K562 (cell line): Measurements from ENCODE around the gene TRIM27. TPM values are rescaled to one million over a fixed set of nuclear protein-coding genes. Genes with fewer than 3 reads are reported as not detected.

Source experiments
- ASH1L ChIP-seq: fragments of 450-650 bp; IDR thresholded peaks from 2 replicates; pipeline ENCODE4 v1.6.1; 2018; ENCODE audit warnings: borderline replicate concordance, mild to moderate bottlenecking, low read depth; ENCODE audit not compliant: partially characterized antibody
- EHMT2 ChIP-seq: fragments of 450-650 bp; IDR thresholded peaks from 2 replicates; pipeline ENCODE4 v1.6.1; 2018; ENCODE audit warnings: antibody characterized with exemption
- KLF13 ChIP-seq: fragments of 450-650 bp; IDR thresholded peaks from 2 replicates; pipeline ENCODE4 v1.6.1; 2016; ENCODE audit warnings: missing genetic modification characterization, low read depth, mild to moderate bottlenecking, missing compliant biosample characterization, moderate library complexity, borderline replicate concordance
- KLF6 ChIP-seq: fragments of 250-450 bp; sonication (Bioruptor Pico); IDR thresholded peaks from 2 replicates; pipeline ENCODE4 v1.4.0; 2020; ENCODE audit warnings: mild to moderate bottlenecking, moderate library complexity, borderline replicate concordance
- MEIS2 ChIP-seq: fragments of 450-650 bp; IDR thresholded peaks from 2 replicates; pipeline ENCODE4 v1.6.1; 2014; ENCODE audit warnings: mild to moderate bottlenecking; ENCODE audit not compliant: partially characterized antibody
- NFRKB ChIP-seq: fragments of 450-650 bp; IDR thresholded peaks from 2 replicates; pipeline ENCODE4 v1.6.1; 2016; ENCODE audit warnings: low read depth
- PHTF2 ChIP-seq: fragments of 250-450 bp; sonication (Bioruptor Pico); IDR thresholded peaks from 2 replicates; pipeline ENCODE4 v1.5.0; 2021; ENCODE audit warnings: mild to moderate bottlenecking
- RHOXF2B ChIP-seq: fragments of 250-450 bp; sonication (Bioruptor Pico); conservative IDR thresholded peaks from 2 replicates; pipeline ENCODE4 v1.5.1; 2021
- RNF2 ChIP-seq: sonication (generic); IDR thresholded peaks from 2 replicates; pipeline ENCODE4 v1.6.1; 2016
- TBP ChIP-seq: optimal IDR thresholded peaks from 2 replicates; pipeline ENCODE3; 2011; ENCODE audit warnings: low read depth, low read length, improper control_type of control experiment
- ZBTB11 ChIP-seq, 3 experiments: fragments of 200-800 bp in 1 of 3; fragments of 250-450 bp in 1 of 3; fragments of 450-650 bp in 1 of 3; sonication (Bioruptor Pico) in 1 of 3; sonication (Bioruptor generic) in 1 of 3; formaldehyde crosslinking in 1 of 3; IDR thresholded peaks; 2 replicates each; pipeline versions ENCODE4 v1.6.1 to v1.8.0; 2016 to 2022; ENCODE audit warnings: mild to moderate bottlenecking in 2 of 3, missing genetic modification characterization in 2 of 3, missing compliant biosample characterization in 1 of 3, moderate library complexity in 1 of 3
- ZC3H4 ChIP-seq: sonication (generic); formaldehyde crosslinking; IDR thresholded peaks from 2 replicates; pipeline ENCODE4 v1.9.0; 2021; ENCODE audit warnings: missing genetic modification reagents, borderline replicate concordance
- ZNF830 ChIP-seq: fragments of 250-450 bp; sonication (Bioruptor Pico); IDR thresholded peaks from 2 replicates; pipeline ENCODE4 v1.5.0; 2021; ENCODE audit warnings: mild to moderate bottlenecking
- polyA plus RNA-seq, 8 experiments: library from polyadenylated mRNA; depleted of rRNA in 4 of 8; stranded (reverse) in 5 of 8; unstranded in 3 of 8; fragments of >200 nt; fragmentation: Nextera tagmentation in 2 of 8; fragmentation: Illumina TruSeq in 1 of 8; extraction: Ambion mirVana in 2 of 8; extraction: Trizol in 1 of 8; gene quantifications; 2 replicates each; pipeline versions ENCODE4 v1.2.1 to v1.2.3, GENCODE V29; 2011 to 2014; ENCODE audit warnings: inconsistent platforms in 1 of 8, missing spikeins in 1 of 8
- total RNA-seq, 7 experiments: library from RNA; depleted of rRNA in 6 of 7; stranded (reverse); fragments of >200 nt in 6 of 7; fragmentation: Illumina TruSeq in 2 of 7; extraction: Trizol in 2 of 7; gene quantifications; 2 replicates each; pipeline versions ENCODE4 v1.2.1 to v1.2.3, GENCODE V29; 2011 to 2021; ENCODE audit warnings: low replicate concordance in 1 of 7
- TF ChIP-seq, protein P1 (sequence below): fragments of 250-450 bp; sonication (Bioruptor Pico); IDR thresholded peaks from 2 replicates; pipeline ENCODE4 v1.8.0; 2021; ENCODE audit warnings: moderate library complexity, mild to moderate bottlenecking, inconsistent platforms
- TF ChIP-seq, protein P2 (sequence below), 2 experiments: fragments of 450-650 bp; IDR thresholded peaks; 2 replicates each; pipeline ENCODE4 v1.6.1; 2018; ENCODE audit warnings: mild to moderate bottlenecking in 2 of 2, low read depth in 1 of 2; ENCODE audit not compliant: partially characterized antibody in 2 of 2
- TF ChIP-seq, protein P3 (sequence below): IDR thresholded peaks from 2 replicates; pipeline ENCODE4 v1.6.1; 2016; ENCODE audit warnings: missing genetic modification characterization, missing compliant biosample characterization

TRIM27 gene
- total and polyA plus RNA-seq, 9 of the 15 experiments (the other 6 are each of a cell fraction or from before 2014, with no cell fraction given), result 37.7 to 235 (median 122) TPM

DNA sequence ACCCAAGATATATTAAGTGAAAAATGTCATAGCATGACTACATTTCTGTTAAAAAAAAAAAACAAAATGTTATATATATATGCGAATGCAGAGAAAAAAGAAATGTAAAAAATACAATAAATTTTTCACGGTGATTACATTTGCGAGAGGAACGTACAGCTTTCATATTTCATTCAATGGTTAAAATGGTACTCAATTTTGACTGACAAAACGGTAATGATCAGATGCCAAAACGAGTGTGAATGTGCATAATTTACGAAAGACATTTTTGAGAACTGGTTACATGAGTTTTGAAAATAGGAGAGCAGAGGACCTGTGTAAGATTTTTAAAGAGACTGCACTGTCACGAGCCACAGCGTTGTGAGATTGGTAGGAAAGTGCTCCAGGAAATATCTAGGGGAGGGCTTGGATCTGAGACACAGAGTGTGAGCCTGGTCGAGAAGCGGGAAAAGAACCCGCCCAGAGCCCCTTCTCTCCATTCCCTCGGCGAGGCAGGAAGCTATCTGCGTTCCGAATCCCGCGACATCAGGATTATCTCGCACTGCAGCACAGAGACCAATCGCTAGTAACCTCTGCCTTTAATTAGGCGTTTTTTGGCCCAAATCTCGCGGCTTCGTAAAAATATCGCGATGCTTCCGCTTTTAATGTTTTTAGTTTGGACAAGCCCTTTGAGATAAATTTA, 28.5 kb downstream of the TRIM27 start (continued):
- peak in 1 of 3 experiments; percentile 67; a peak in 1 of 6 replicates for TF ChIP-seq ZBTB11 (CRISPR knock-in tag; IDR thresholded peaks at IDR 0.05)
- TF ChIP-seq RHOXF2B (CRISPR knock-in tag), result no peak
- peak; percentile 79 for TF ChIP-seq NFRKB
- no peak for TF ChIP-seq RNF2
- TF ChIP-seq MEIS2, result no peak
- no peak for TF ChIP-seq KLF13 (tag)
- peak; percentile 49; the same call in 1 of the 2 replicates for TF ChIP-seq KLF6 (CRISPR knock-in tag)
- no peak for TF ChIP-seq EHMT2
- TF ChIP-seq ZNF830 (CRISPR knock-in tag), result 0 out of 2 replicates have a peak, but pooled peaks have one; percentile 59
- TF ChIP-seq TBP, result peak; percentile 95
- no peak for TF ChIP-seq PHTF2 (CRISPR knock-in tag)
- no peak for TF ChIP-seq ZC3H4 (CRISPR knock-in tag)
- TF ChIP-seq, protein P1, sequence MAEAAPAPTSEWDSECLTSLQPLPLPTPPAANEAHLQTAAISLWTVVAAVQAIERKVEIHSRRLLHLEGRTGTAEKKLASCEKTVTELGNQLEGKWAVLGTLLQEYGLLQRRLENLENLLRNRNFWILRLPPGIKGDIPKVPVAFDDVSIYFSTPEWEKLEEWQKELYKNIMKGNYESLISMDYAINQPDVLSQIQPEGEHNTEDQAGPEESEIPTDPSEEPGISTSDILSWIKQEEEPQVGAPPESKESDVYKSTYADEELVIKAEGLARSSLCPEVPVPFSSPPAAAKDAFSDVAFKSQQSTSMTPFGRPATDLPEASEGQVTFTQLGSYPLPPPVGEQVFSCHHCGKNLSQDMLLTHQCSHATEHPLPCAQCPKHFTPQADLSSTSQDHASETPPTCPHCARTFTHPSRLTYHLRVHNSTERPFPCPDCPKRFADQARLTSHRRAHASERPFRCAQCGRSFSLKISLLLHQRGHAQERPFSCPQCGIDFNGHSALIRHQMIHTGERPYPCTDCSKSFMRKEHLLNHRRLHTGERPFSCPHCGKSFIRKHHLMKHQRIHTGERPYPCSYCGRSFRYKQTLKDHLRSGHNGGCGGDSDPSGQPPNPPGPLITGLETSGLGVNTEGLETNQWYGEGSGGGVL (CRISPR knock-in tag), result no peak
- TF ChIP-seq, protein P2, sequence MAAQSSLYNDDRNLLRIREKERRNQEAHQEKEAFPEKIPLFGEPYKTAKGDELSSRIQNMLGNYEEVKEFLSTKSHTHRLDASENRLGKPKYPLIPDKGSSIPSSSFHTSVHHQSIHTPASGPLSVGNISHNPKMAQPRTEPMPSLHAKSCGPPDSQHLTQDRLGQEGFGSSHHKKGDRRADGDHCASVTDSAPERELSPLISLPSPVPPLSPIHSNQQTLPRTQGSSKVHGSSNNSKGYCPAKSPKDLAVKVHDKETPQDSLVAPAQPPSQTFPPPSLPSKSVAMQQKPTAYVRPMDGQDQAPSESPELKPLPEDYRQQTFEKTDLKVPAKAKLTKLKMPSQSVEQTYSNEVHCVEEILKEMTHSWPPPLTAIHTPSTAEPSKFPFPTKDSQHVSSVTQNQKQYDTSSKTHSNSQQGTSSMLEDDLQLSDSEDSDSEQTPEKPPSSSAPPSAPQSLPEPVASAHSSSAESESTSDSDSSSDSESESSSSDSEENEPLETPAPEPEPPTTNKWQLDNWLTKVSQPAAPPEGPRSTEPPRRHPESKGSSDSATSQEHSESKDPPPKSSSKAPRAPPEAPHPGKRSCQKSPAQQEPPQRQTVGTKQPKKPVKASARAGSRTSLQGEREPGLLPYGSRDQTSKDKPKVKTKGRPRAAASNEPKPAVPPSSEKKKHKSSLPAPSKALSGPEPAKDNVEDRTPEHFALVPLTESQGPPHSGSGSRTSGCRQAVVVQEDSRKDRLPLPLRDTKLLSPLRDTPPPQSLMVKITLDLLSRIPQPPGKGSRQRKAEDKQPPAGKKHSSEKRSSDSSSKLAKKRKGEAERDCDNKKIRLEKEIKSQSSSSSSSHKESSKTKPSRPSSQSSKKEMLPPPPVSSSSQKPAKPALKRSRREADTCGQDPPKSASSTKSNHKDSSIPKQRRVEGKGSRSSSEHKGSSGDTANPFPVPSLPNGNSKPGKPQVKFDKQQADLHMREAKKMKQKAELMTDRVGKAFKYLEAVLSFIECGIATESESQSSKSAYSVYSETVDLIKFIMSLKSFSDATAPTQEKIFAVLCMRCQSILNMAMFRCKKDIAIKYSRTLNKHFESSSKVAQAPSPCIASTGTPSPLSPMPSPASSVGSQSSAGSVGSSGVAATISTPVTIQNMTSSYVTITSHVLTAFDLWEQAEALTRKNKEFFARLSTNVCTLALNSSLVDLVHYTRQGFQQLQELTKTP (IDR thresholded peaks at IDR 0.05; ENCODE audit: low read depth in 1 of 2, partially characterized antibody in 2 of 2), result peak; percentile 33 to 63
- TF ChIP-seq, protein P3, sequence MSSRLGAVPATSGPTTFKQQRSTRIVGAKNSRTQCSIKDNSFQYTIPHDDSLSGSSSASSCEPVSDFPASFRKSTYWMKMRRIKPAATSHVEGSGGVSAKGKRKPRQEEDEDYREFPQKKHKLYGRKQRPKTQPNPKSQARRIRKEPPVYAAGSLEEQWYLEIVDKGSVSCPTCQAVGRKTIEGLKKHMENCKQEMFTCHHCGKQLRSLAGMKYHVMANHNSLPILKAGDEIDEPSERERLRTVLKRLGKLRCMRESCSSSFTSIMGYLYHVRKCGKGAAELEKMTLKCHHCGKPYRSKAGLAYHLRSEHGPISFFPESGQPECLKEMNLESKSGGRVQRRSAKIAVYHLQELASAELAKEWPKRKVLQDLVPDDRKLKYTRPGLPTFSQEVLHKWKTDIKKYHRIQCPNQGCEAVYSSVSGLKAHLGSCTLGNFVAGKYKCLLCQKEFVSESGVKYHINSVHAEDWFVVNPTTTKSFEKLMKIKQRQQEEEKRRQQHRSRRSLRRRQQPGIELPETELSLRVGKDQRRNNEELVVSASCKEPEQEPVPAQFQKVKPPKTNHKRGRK (tag), result peak; percentile 54
- no peak for TF ChIP-seq ASH1L
